ENCODE measurements around the gene NMT2. TPM values are rescaled to one million over a fixed set of nuclear protein-coding genes. Genes with fewer than 3 reads are reported as not detected.

NMT2 gene
- total RNA-seq, 4 donors from 2014 or later, result 15.7 to 19.4 (median 18.4) TPM

GRCh38 chr10:15072358-15072757 is 96.1 kb downstream of the NMT2 start:
- TF ChIP-seq POLR2A (IDR thresholded peaks at IDR 0.05) (no peak), POLR2AphosphoS5 (IDR thresholded peaks at IDR 0.05) (no peak), EP300 (IDR thresholded peaks at IDR 0.05) (no peak), CTCF (IDR thresholded peaks at IDR 0.05) (no peak)
- no peaks in the 10 kb centered on the region for H3K4me1 ChIP-seq
- H3K9me3 ChIP-seq, result peaks cover 0 to 9% (median 0%) of the 10 kb centered on the region in 3 donors
- 85% methylated on average over 5 of the region's 5 CpGs for WGBS, 2 donors (ENCODE audit: low coverage in 1 of 2)
- no peaks in the 10 kb centered on the region for H3K36me3 ChIP-seq
- no peak overlapping the region for H3K4me3 ChIP-seq
- ATAC-seq, result no peak
- H3K27me3 ChIP-seq, result no peaks in the 10 kb centered on the region
- no peak overlapping the region for H3K27ac ChIP-seq

- ATAC-seq, result no peak
- no CpG with 5 or more reads among the region's 4 CpGs for WGBS, 2 donors (ENCODE audit: low coverage in 1 of 2)
Observed at GRCh38 chr10:15069230-15069629, 99.3 kb downstream of the NMT2 start.

GRCh38 chr10:15068802-15069201 is 99.7 kb downstream of the NMT2 start:
- TF ChIP-seq POLR2A (IDR thresholded peaks at IDR 0.05) (no peak), CTCF (IDR thresholded peaks at IDR 0.05) (no peak), EP300 (IDR thresholded peaks at IDR 0.05) (no peak), POLR2AphosphoS5 (IDR thresholded peaks at IDR 0.05) (no peak)
- 64 to 80% methylated on average over 1 to 3 of the region's 3 CpGs for WGBS, 2 donors (ENCODE audit: low coverage in 1 of 2)

More at GRCh38 chr10:15069230-15069629, 99.3 kb downstream of the NMT2 start:
- no peak overlapping the region for H3K4me3 ChIP-seq
- H3K27me3 ChIP-seq, result no peaks in the 10 kb centered on the region
- no peaks in the 10 kb centered on the region for H3K4me1 ChIP-seq
- H3K27ac ChIP-seq, result no peak overlapping the region
- TF ChIP-seq EP300 (IDR thresholded peaks at IDR 0.05) (no peak), POLR2A (IDR thresholded peaks at IDR 0.05) (no peak), CTCF (IDR thresholded peaks at IDR 0.05) (no peak), POLR2AphosphoS5 (IDR thresholded peaks at IDR 0.05) (no peak)
- H3K9me3 ChIP-seq, result peaks cover 0 to 28% (median 0%) of the 10 kb centered on the region in 3 donors
- no peaks in the 10 kb centered on the region for H3K36me3 ChIP-seq

GRCh38 chr10:15067154-15067553 is 101.3 kb downstream of the NMT2 start:
- no peaks in the 10 kb centered on the region for H3K4me1 ChIP-seq
- 90 to 93% methylated on average over 5 of the region's 5 CpGs for WGBS, 2 donors (ENCODE audit: low coverage in 1 of 2)

More at GRCh38 chr10:15068802-15069201, 99.7 kb downstream of the NMT2 start:
- peaks cover 0 to 28% (median 0%) of the 10 kb centered on the region in 3 donors for H3K9me3 ChIP-seq
- no peak overlapping the region for H3K27ac ChIP-seq
- H3K4me1 ChIP-seq, result no peaks in the 10 kb centered on the region
- H3K4me3 ChIP-seq, result no peak overlapping the region
- no peak for ATAC-seq
- H3K27me3 ChIP-seq, result no peaks in the 10 kb centered on the region
- no peaks in the 10 kb centered on the region for H3K36me3 ChIP-seq

GRCh38 chr10:15060638-15061037 is 107.9 kb downstream of the NMT2 start:
- H3K36me3 ChIP-seq, result no peaks in the 10 kb centered on the region
- no peak overlapping the region for H3K27ac ChIP-seq
- WGBS, 2 donors (ENCODE audit: low coverage in 1 of 2), result 20 to 80% methylated on average over 1 to 2 of the region's 2 CpGs
- no peak overlapping the region for H3K4me3 ChIP-seq
- H3K9me3 ChIP-seq, result peaks cover 0 to 40% (median 0%) of the 10 kb centered on the region in 3 donors
- no peaks in the 10 kb centered on the region for H3K4me1 ChIP-seq
- H3K27me3 ChIP-seq, result peaks cover 6% of the 10 kb centered on the region
- no peak for ATAC-seq
- no peak for TF ChIP-seq POLR2A (IDR thresholded peaks at IDR 0.05)

More at GRCh38 chr10:15067154-15067553, 101.3 kb downstream of the NMT2 start:
- peaks cover 6% of the 10 kb centered on the region for H3K27me3 ChIP-seq
- H3K27ac ChIP-seq, result no peak overlapping the region
- H3K9me3 ChIP-seq, result peaks cover 0 to 28% (median 0%) of the 10 kb centered on the region in 3 donors
- ATAC-seq, result no peak
- TF ChIP-seq EP300 (IDR thresholded peaks at IDR 0.05) (no peak), POLR2AphosphoS5 (IDR thresholded peaks at IDR 0.05) (no peak), POLR2A (IDR thresholded peaks at IDR 0.05) (no peak)
- no peaks in the 10 kb centered on the region for H3K36me3 ChIP-seq
- H3K4me3 ChIP-seq, result no peak overlapping the region

- Histone ChIP-seq H3K4me3 (no peak overlapping the region), H3K27me3 (peaks cover 6% of the 10 kb centered on the region), H3K27ac (no peak overlapping the region), H3K4me1 (no peaks in the 10 kb centered on the region), H3K36me3 (no peaks in the 10 kb centered on the region), H3K9me3 (peaks cover 0 to 33% (median 0%) of the 10 kb centered on the region in 3 donors)
- no peak for ATAC-seq
- TF ChIP-seq POLR2A (IDR thresholded peaks at IDR 0.05), result no peak
- TF ChIP-seq EP300 (IDR thresholded peaks at IDR 0.05), result no peak
- TF ChIP-seq POLR2AphosphoS5 (IDR thresholded peaks at IDR 0.05), result no peak
- no peak for TF ChIP-seq CTCF (IDR thresholded peaks at IDR 0.05)
- WGBS, 2 donors (ENCODE audit: low coverage in 1 of 2), result 67 to 71% methylated on average over 3 to 4 of the region's 4 CpGs
Observed at GRCh38 chr10:15059914-15060313, 108.6 kb downstream of the NMT2 start.
